Measurements from ENCODE around the gene GPC3.

- no peak for TF ChIP-seq CTCF (IDR thresholded peaks at IDR 0.05)
- no peak for TF ChIP-seq POLR2A (IDR thresholded peaks at IDR 0.05)
- no peak for TF ChIP-seq POLR2AphosphoS5 (IDR thresholded peaks at IDR 0.05; ENCODE audit: insufficient read depth in 1 of 2, low read depth in 1 of 2)
Measured at GRCh38 chrX:133636009-133636408, 349.4 kb downstream of the GPC3 start.
